T-helper 1 cell treated with Interleukin-12 subunit alpha and Interleukin-12 subunit beta and Interleukin-4 antibody, amounts not matched to agents 30 μg/mL and 1 μg/mL, for 36 hours (primary cell): Measurements from ENCODE around the gene PSAP.

Experiments
- H3K27ac Mint-ChIP-seq: one replicate; pipeline ENCODE4 v1.8.0; 2021; ENCODE audit warnings: mild to moderate bottlenecking, mixed read lengths
- H3K27me3 Mint-ChIP-seq: one replicate; pipeline ENCODE4 v1.8.0; 2021; ENCODE audit warnings: low read depth, mixed read lengths
- H3K36me3 Mint-ChIP-seq: one replicate; pipeline ENCODE4 v1.8.0; 2021; ENCODE audit warnings: low read depth, mixed read lengths
- H3K4me1 Mint-ChIP-seq: one replicate; pipeline ENCODE4 v1.8.0; 2021; ENCODE audit warnings: low read depth, mixed read lengths
- H3K4me3 Mint-ChIP-seq: one replicate; pipeline ENCODE4 v1.8.0; 2021; ENCODE audit warnings: mild to moderate bottlenecking, moderate library complexity, mixed read lengths
- H3K9me3 Mint-ChIP-seq: one replicate; pipeline ENCODE4 v1.8.0; 2021; ENCODE audit warnings: mixed read lengths

Gene PSAP

DNA sequence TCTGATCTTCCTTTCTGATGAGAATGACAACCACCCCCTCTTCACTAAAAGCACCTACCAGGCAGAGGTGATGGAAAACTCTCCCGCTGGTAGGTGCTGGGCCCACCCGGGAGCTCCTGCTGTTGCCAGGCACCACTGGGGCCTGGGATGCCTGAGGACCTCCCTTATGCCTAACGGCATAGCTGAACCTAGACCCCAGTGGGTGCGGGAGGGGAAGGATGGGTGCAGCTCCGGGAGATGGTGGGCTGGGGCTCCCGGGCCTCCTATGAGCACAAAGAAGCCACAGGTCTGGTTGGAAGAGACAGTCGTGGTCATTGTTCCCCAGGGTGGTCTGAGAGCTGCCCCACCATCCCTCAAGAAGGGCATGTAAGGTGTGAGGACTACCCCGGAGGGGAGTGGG, 62.1 kb downstream of the PSAP start:
- H3K27ac Mint-ChIP-seq, result no peak overlapping the region
- H3K27me3 Mint-ChIP-seq, result no peaks in the 10 kb centered on the region
- H3K36me3 Mint-ChIP-seq, result no peaks in the 10 kb centered on the region
- no peak overlapping the region for H3K4me3 Mint-ChIP-seq
- no peaks in the 10 kb centered on the region for H3K9me3 Mint-ChIP-seq
- H3K4me1 Mint-ChIP-seq, result peaks cover 5% of the 10 kb centered on the region

GRCh38 chr10:71784679-71785272, 66.3 kb downstream of the PSAP start:
- Mint-ChIP-seq H3K27me3 (no peaks in the 10 kb centered on the region), H3K9me3 (no peaks in the 10 kb centered on the region), H3K27ac (no peak overlapping the region), H3K4me1 (peaks cover 13% of the 10 kb centered on the region), H3K4me3 (no peak overlapping the region), H3K36me3 (no peaks in the 10 kb centered on the region)

- Mint-ChIP-seq H3K27ac (no peak overlapping the region), H3K36me3 (no peaks in the 10 kb centered on the region), H3K4me1 (peaks cover 15% of the 10 kb centered on the region), H3K27me3 (no peaks in the 10 kb centered on the region), H3K9me3 (no peaks in the 10 kb centered on the region), H3K4me3 (no peak overlapping the region)
Measured at GRCh38 chr10:71783917-71784678, 67.0 kb downstream of the PSAP start.

GRCh38 chr10:71782917-71783490, 68.0 kb downstream of the PSAP start:
- Mint-ChIP-seq H3K9me3 (no peaks in the 10 kb centered on the region), H3K4me1 (peaks cover 15% of the 10 kb centered on the region), H3K27me3 (no peaks in the 10 kb centered on the region), H3K36me3 (no peaks in the 10 kb centered on the region), H3K27ac (no peak overlapping the region), H3K4me3 (no peak overlapping the region)

- peaks cover 16% of the 10 kb centered on the region for H3K4me1 Mint-ChIP-seq
- no peak overlapping the region for H3K27ac Mint-ChIP-seq
- no peaks in the 10 kb centered on the region for H3K27me3 Mint-ChIP-seq
- H3K9me3 Mint-ChIP-seq, result peaks cover 2% of the 10 kb centered on the region
- no peaks in the 10 kb centered on the region for H3K36me3 Mint-ChIP-seq
- H3K4me3 Mint-ChIP-seq, result no peak overlapping the region
Measured at GRCh38 chr10:71782221-71782916, 68.7 kb downstream of the PSAP start.

DNA sequence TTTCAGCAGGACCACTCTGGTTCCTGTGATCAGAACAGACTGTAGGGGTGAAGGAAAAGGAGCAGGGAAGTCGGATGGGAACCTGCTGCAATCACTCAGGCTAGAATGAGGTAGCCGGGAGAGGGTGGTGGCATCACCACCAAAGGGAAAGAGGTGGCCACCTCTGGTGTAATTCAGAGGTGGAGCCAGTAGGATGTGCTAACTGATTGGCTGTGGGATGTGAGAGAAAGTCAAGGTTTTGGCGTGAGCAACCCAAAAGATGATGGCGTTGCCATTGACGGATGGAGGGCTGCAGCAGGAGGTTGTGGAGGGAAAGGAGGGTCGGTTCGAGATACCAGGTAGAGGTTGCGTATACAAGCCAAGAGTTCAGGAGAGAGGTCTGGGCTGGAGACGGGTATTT, 70.3 kb downstream of the PSAP start:
- Mint-ChIP-seq H3K27me3 (no peaks in the 10 kb centered on the region), H3K4me3 (no peak overlapping the region), H3K4me1 (peaks cover 28% of the 10 kb centered on the region), H3K27ac (no peak overlapping the region), H3K36me3 (peaks cover 2% of the 10 kb centered on the region), H3K9me3 (peaks cover 4% of the 10 kb centered on the region)

GRCh38 chr10:71780156-71780555, 70.9 kb downstream of the PSAP start:
- Mint-ChIP-seq H3K4me3 (no peak overlapping the region), H3K4me1 (peaks cover 33% of the 10 kb centered on the region), H3K27me3 (no peaks in the 10 kb centered on the region), H3K27ac (no peak overlapping the region), H3K36me3 (peaks cover 2% of the 10 kb centered on the region), H3K9me3 (peaks cover 4% of the 10 kb centered on the region)

DNA sequence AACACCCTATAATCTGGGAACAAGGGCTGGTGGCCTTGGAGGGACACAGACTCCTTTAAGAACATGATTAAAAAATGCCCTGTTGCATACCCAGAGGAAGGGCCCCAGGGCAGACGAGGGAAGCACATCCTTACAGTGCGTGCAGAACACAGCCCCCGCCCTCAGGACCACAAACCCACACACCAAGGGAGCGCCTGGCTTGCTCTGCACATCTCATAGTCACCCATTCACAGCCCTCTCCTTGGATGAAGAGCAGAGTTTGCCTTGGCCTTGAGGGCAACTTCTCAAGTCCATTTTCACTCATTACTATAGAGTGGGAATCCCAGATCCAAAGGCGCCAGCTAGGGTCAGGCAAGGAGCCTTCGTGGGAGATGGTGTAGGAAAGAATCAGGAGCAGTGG, 71.4 kb downstream of the PSAP start:
- peaks cover 2% of the 10 kb centered on the region for H3K36me3 Mint-ChIP-seq
- peak overlapping the region; percentile 36 for H3K27ac Mint-ChIP-seq
- H3K4me1 Mint-ChIP-seq, result peaks cover 33% of the 10 kb centered on the region
- H3K4me3 Mint-ChIP-seq, result no peak overlapping the region
- peaks cover 4% of the 10 kb centered on the region for H3K9me3 Mint-ChIP-seq
- H3K27me3 Mint-ChIP-seq, result no peaks in the 10 kb centered on the region

DNA sequence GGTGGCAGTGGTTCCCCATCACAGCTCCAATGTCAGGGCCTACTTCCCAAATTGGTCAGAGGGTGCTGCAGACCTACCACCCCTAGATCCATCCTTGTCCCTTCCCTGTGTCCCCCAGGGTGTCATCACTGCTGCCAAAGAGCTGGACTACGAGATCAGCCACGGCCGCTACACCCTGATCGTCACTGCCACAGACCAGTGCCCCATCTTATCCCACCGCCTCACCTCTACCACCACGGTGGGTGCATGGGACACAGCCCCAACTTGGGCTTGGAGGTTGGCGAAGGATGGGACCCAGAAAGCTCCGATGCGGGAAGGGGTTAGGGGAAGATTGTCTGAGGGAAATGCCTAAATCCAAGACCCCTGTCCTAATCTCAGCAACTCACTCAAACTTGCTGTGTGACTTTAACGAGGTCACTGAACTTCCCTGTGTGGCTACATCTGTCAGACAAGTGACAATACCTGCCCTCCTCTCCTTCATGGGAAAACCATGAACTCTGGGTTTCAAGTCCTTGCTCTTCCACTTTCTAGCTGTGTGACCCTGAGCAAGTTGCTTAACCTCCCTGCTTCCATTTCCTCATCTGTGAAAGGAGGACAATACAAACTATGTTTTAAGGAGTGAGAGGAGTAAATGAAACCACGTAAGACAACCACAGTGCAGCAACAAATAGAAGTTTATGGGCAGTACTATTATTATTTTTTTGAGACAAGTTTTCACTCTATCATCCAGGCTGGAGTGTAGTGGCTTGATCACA, 72.8 kb downstream of the PSAP start:
- Mint-ChIP-seq H3K36me3 (peaks cover 2% of the 10 kb centered on the region), H3K4me3 (no peak overlapping the region), H3K27me3 (no peaks in the 10 kb centered on the region), H3K9me3 (peaks cover 4% of the 10 kb centered on the region), H3K27ac (no peak overlapping the region), H3K4me1 (peaks cover 40% of the 10 kb centered on the region)

DNA sequence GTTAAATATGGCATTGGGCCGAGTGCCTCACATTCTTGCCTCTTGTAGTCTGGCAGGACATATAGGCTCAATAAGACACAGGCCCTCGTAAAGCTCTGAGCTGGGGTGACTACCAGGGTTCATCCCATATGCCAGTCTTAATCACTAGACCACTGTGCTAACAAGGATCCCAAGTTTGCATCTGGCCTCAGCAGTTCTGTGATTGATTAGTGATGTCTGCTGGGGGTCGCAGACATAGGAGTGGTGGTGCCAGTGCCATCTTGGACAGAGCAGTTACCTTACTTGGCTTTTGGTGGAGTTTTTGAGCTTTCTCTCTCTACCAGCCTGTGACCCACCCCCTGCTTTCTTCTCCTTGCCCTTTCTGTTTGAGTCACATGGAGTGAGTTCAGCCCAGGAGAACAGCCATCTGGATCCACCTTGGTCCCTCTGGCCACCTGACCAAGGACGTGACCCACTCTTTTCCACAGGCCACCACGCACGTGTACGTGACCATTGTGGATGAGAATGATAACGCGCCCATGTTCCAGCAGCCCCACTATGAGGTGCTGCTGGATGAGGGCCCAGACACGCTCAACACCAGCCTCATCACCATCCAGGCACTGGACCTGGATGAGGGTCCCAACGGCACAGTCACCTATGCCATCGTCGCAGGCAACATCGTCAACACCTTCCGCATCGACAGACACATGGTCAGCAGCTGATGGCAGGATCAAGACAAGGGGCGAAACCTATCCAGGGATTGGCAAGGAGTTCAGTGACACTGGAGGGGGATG, 73.7 kb downstream of the PSAP start:
- Mint-ChIP-seq H3K9me3 (peaks cover 4% of the 10 kb centered on the region), H3K27me3 (no peaks in the 10 kb centered on the region), H3K36me3 (peaks cover 2% of the 10 kb centered on the region), H3K4me1 (peaks cover 32% of the 10 kb centered on the region), H3K27ac (peak overlapping the region; percentile 50), H3K4me3 (no peak overlapping the region)

DNA sequence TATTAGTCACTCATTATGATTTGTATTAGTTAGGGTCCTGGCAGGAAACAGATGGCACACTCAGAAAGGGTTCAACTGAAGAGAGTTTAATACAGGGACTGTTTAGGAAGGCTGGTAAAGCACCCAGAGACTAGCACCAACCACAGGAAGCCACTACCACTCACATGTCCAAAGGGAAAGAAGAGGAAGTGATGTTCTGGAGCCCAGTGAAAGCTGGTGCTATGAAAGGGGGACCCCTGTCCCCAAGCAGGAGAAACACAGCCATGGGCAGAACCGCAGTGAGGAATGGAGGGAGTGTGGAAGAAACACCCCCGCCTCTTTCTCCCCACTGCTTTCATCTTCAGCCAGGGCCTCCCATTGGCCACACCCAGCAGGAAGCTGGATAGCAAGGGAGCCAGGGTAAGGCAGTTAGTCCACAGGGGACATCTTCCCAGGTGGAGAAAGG, 74.5 kb downstream of the PSAP start:
- Mint-ChIP-seq H3K36me3 (peaks cover 5% of the 10 kb centered on the region), H3K27ac (no peak overlapping the region), H3K27me3 (no peaks in the 10 kb centered on the region), H3K4me3 (no peak overlapping the region), H3K4me1 (peaks cover 39% of the 10 kb centered on the region), H3K9me3 (peaks cover 4% of the 10 kb centered on the region)

- H3K36me3 Mint-ChIP-seq, result peaks cover 6% of the 10 kb centered on the region
- H3K4me3 Mint-ChIP-seq, result peak overlapping the region; percentile 39
- no peak overlapping the region for H3K27ac Mint-ChIP-seq
- peaks cover 47% of the 10 kb centered on the region for H3K4me1 Mint-ChIP-seq
- H3K27me3 Mint-ChIP-seq, result no peaks in the 10 kb centered on the region
- peaks cover 4% of the 10 kb centered on the region for H3K9me3 Mint-ChIP-seq
Measured at GRCh38 chr10:71774916-71775702, 75.9 kb downstream of the PSAP start.
